HG03064 (cell line): ENCODE data around the gene PADI1.

Source experiments
- ATAC-seq: cut with Tn5 transposase; IDR thresholded peaks from one replicate; pipeline ENCODE4 v1.9.1; 2021; ENCODE audit warnings: low read depth; ENCODE audit not compliant: unreplicated experiment

PADI1 gene

DNA sequence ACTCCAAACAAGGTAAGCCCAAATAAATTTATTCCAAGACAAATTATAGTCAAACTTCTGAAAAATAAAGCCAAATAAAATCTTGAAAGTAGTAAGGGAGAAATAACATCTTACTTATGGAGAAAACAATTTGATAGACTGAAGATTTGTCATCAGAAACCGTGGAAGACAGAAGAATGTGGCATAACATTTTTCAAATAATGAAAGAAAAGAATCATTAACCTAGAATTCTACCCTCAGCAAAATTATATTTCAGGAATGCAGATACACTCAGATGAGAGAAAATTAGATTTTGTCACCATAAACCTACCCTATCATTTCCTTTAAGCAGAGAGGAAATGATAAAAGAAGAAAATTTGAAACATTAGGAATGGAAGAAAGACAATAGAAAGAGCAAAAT lies 27.3 kb upstream of the PADI1 start:
- ATAC-seq, result no peak

DNA sequence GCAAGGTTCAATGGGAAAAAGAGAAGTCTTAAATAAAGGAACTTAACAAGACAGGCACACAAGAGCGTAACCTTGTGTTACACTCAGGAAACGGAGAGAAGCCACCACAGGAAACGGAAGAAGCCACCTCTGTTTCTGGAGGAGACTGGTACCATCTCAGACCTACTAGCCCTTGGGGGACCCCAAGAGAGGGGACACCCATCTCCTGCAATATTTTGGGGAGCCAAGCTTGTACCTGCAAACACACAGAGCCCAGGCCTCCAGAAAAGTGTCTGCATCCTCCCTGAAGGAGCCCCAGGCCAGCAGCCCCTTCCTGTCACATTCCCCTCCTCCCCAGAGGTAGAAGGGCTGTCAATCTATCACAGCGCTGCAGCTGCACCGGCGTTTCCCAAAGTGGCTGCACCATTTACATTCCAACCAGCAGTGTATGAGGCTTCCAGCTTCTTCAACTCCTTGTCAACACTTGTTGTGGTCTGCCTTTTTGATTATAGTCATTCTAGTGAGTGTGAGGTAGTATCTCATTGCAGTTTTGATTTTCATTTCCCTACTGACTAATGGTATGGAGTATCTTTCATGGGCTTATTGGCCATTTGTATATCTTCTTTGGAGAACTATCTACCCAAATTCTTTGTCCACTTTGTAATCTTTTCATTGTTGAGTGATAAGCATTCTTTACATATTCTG lies 23.0 kb upstream of the PADI1 start:
- ATAC-seq, result no peak

DNA sequence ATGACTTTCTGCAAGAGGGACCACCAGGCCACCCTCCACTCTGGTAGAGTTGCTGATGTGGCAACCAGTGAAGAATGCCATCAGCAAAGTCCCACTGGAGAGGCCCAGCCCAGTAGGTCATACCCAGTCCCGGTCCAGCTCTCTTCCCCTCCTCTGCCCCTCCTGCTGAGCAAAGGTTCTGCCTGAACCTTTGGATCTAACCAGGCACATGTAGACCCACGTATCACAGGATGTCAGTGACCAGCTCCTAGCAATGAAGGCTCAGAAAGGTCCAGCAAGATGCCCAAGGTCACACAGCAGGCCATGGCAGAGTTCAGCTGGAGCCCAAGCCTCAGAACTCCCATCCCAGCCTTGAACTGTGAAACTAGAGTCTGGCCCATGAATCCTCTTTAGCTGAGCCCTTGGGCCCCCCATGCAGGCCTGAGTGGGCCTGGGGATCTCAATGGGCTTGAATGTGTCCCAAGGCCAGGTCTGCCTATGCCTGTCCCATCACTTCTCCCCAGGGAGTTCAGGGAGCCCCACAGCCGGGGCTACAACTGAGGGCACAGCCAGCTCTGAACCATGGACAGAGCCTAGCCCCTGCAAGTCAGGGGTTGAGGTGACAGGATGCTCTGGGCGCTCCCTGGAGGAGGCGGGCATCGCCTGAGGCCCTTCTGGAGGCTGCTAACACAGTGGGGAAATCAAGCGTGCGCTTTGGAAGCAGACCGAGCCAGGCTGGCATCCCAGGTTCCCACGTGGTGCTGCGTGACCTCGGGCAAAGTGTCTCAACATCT lies 21.4 kb upstream of the PADI1 start:
- ATAC-seq, result no peak

DNA sequence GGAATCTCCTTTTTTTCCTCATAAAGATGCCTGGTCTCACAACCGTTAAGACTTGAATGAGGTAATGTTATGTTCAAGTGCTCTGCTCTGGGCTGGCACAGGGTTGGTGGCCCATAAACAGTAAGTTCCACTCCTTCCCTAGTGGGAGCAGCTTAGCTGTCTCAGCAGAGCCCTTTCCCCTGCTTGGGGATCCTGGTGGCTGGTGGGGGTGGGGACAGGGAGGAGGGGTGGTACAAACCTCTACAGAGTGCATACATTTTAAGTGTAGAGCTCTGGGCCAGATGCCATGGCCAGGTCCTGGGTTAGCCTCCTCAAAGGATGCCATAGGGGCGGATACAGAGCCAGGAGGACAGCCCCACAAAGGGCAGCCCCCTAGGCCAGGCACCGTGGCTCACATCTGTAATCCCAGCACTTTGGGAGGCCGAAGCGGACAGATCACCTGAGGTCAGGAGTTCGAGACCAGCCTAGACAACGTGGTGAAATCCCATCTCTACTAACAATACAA lies 20.7 kb upstream of the PADI1 start:
- no peak for ATAC-seq

DNA sequence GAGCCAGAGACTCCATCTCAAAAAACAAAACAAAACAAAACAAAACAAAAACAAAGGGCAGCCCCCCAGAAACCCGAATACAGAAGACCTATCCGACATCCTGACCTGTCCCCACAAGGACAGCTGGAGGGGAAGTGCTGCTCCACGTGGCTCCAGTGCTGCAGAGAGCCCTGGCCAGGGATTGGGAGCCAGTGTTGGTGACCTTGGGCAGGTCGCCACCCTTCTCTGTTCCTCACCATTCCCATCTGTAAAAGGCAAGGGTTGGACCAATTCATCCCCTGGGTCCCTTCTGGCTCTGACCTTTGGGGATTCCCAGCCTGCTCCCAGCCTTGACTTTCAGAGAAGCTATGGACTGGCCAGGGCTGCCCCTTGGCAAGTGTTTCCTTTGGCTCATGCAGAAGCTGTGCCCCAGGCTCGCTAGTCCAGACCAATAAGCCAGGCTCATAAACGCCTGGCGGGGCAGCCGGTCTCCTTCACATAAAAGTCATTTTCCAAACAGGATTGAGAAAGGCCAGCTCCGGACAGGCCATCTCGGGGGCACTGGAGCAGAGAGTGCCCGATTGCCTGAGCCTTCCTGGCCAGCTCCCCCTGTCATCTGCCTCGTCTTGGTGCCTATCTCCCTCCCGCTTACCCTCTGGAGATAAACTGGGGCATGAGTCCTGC lies 20.0 kb upstream of the PADI1 start:
- ATAC-seq, result no peak

DNA sequence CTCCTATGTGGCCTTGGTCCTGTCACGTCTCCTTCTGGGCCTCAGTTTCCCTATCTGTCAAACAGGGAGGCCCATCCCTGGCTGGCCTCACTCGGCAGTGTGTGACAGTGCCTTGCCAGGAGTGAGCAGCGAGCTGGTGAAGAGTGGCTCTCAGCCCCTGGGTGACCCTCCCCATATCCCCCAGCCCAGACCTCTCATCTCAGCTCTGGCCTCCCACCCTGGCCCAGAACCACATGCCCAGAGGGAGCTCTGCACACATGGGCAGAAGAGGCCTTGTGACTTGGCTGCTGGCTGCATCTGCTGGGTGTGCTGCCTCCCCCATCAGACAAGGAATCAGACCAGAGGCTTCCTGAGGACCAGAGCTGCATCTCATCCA lies 19.5 kb upstream of the PADI1 start:
- no peak for ATAC-seq

DNA sequence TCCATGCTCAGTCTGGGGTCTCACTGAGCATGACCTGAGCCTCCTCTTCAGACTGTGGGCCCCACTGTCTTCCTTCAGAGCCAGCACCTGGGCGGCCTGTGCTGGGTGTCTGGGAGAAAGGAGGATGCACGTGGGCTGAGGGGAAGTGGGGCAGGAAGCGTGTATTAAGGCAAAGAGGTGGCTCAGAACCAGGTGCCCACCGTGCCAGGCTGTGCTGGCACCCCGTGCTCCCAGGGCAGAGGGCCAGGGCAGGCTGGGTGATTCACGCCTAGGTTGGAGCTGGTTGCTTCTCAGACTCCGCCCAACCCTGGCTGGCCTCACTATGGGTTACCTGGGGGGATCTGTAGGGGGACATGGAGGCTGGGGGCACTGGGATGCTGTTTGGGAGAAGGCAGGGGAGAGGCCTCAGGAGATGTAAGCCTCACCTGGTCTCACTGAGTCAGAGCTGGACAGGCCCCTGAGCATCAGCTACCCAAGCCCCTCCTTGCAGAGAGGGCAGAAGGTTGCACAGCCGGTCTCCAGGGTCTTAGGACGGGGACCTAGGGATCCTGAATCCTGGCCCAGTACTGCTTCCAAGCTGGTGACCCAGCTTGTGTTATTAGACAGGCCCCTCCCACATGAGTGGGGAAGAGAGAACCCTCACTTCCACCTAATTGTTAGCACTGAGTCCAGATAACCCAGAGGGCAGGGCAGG lies 18.6 kb upstream of the PADI1 start:
- no peak for ATAC-seq

DNA sequence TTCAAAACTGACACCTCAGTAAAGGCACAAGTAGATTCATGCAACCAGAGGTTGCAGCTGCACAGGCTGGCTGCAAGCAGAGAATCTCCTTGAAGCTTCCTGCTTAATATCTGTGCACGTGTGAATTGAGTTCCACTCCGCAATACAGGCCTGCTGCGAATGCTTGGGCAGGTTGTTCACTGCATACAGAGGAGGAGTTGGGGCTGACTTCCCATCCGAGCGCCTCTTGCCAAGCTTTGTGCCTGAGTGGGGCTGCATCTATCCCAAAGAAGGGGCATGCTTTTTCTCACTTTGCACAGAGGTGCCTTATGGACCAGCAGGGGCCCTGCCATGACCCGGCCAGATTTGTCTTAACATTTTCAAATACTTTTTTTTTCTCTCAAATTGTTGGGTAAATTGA lies 17.9 kb upstream of the PADI1 start:
- no peak for ATAC-seq

DNA sequence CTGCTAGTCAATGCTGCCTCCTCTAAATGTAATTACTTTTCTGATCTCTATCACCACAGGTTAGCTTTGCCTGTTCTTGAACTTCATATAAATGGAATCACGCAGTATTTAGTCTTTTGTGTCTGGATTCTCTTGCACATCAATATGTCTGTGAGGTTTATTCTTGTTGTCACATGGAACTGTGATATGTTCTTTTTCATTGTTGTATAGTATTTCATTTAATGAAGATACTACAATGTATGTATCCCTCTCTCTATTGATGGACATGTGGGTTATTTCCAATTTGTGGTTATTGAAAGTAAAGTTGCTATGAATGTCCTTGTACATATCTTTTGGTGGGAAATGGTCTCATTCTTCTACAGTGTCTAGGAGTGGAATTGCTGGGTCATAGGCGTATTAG lies 16.7 kb upstream of the PADI1 start:
- no peak for ATAC-seq

DNA sequence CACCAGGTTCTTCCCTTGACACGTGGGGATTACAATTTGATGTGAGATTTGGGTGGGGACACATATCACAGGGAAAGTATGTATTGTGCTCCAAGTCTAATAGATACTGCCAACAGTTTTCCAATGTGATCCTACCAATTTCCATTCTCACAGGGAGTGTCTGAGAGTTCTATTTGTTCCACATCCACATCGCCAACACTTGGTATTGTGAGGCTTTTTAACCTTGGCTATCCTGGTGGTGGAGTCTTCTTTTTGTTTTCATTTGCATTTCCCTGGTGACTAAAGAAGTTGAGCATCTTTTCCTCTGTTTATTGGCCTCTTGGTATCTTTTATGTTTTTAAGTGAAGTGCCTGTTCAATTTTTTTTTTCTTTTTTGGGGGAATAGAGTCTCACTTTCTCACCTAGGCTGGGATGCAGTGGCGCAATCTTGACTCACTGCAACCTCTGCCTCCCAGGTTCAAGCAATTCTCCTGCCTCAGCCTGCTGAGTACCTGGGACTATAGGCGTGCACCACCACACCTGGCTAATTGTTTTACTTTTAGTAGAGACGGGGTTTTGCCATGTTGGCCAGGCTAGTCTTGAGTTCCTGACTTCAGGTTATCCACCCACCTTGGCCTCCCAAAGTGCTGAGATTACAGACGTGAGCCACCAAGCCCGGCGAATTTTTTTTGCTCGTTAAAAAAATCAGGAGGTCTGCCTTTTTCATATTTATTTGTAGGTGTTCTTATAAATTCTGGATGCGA lies 15.9 kb upstream of the PADI1 start:
- ATAC-seq, result no peak

DNA sequence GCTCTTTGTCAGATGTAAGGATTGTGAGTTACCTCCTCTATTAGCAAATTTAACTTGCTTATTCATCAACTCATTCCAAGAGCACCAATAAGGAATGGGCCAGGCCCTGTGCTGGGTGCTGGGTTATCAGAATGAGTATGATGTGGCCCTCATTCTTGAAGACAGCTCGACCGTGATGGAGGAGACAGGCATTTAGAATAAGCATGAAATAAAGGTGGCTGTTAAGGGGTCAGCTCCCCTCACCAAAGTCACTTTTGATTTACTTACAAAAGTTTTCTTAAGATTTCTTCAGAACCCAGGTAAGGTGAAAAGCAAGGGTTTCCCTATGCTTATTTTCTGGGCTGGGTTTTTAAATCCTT lies 15.3 kb upstream of the PADI1 start:
- ATAC-seq, result no peak

DNA sequence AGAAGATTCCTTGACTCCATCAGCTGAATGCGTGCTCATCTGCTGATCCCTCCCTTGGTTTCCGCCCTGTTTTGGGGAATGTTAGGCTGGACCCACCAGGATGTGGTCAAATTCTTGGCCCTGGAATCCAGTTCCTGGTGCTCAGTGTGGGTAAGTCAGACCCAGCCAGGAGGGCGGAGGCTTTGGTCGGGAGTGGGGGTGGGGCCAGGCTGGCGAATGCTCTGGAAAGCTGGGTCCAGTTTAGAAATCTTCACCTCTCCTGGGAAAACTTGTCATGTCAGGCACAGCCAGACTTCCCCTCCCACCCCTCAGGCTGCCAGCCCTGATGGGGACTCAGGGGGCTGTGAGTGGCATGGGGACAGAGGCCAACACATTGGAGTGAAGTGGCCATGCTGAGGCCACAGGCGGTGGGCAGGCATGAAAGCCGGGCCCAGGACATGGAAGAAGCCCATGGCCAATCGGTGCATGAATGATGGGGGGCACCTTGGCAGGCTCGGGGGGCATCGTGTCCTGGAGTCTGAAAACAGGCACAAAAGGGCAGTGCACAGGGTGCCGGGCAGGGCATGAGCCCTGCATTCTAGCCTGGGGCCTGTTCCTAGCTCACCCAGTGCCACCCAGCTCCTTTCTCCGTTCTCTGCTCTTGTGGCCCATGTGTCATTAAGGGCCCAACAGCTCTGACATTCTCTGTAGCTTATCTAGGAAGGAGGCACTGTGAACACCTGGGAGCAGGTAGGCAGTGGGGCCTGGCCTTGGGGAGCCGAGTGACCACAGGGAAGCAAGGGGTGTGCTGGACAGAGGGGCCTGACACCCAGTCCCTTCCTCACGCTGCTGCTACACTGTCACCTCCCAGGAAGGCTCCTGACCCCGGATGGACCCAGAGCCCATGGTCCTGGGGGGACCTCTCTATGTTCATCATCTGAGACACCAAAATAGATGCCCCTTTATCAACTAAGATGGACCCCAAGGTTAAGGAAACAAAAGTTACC lies 14.6 kb upstream of the PADI1 start:
- no peak for ATAC-seq

DNA sequence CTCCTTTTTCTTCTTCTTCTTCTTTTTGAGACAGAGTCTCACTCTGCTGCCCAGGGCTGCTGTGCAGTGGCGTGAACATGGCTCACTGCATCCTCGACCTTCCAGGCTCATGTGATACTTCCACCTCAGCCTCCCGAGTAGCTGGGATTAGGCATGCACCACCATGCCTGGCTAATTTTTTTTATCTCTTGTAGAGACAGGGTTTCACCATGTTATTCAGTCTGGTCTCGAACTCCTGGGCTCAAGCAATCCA lies 13.0 kb upstream of the PADI1 start:
- ATAC-seq, result no peak

DNA sequence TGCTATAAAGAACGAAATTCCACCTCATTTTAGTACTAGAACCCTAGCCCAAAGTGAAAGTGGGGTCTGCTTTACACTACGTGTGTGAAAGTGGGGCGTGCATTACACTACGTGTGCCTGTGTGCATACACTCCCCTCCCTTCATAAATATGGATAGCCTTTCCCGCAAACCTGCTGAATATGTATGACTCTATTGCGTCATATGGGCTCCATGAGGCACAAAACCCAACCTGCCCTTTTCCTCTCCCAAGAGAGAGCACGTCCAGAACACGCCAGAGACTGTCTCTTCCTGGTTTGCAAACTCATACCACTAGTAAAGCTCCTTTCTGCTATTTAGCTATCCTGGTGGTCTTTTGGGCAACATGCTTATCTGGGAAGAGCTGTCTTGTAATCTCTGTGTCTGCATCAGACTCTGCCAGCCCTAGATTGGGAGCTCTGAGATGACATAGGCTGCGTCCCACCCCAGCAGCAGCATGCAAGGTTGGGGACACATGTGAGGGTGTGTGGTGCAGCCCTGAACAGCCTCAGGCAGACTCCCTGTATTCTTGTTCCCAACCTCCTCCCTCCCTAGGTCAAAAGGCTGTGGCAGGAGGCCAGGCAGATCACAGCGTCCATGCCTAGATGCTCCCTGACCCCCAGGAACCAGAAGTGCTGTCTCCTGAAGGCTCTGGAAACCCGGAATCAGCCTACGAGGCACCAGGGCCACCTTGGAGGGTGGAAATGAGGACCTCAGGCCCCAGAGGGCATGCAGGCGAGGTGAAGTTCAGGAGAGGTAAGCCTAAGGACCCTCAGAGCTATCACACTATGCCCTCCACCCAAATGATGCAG lies 12.3 kb upstream of the PADI1 start:
- ATAC-seq, result no peak

DNA sequence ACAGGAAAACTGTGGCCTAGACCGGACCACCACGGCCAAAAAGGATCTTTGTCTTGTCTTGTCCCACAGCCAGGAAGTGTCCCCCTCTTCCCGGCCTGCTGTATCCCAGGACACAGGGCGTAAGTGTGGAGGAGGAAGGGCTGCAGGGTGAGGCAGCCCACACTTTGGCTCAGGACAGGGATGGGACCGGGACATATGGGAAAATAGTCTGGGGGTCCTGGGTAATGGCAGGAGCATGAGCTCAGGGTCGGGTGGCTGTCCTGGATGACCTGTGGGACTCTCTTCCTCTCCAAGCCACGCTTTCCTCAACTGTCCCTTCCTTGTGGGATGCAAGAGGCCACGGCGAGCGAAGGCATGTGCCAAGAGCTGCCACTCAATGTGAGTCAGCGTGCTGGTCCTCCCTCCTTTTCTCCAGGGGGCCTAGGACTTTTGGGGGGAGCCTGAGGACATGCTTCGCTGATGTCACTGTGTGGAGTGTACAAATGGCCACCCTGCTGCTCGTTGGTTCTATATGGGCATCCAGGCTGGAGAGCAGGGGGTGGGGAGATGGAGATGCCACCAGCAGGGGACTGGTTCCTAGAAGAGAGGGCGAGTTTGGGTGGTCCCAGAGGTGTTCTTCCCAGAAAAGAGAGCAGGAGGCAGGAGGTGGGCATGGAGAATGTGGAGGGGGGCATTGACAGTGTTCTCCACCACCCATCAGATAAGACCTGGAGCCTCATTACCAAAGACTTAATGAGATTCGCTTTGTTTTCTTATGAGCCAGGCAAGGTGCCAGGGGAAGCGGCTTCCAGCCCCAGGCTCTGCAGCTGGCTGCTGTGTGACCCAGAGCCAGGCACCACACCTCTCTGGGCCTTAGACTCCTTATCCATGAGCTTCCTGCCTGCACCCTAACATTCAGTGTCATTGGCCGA lies 11.5 kb upstream of the PADI1 start:
- ATAC-seq, result no peak

DNA sequence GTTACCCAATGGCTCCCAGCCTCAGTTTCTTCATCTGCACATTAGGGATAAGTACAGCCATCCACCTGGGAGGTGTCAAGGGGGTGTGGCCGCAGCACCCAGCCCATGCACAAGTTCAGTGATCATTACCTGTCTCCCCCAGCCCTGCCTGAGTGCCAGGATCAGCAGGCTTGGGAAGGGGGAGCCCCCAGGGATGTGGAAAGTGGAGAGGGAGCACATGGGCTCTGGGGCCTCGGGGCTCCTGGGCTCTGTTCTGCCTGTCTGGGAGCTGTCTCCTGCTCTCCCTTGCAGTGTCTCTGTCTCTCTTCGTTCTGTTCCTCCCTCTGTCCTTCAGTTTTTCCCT lies 10.8 kb upstream of the PADI1 start:
- ATAC-seq, result no peak

DNA sequence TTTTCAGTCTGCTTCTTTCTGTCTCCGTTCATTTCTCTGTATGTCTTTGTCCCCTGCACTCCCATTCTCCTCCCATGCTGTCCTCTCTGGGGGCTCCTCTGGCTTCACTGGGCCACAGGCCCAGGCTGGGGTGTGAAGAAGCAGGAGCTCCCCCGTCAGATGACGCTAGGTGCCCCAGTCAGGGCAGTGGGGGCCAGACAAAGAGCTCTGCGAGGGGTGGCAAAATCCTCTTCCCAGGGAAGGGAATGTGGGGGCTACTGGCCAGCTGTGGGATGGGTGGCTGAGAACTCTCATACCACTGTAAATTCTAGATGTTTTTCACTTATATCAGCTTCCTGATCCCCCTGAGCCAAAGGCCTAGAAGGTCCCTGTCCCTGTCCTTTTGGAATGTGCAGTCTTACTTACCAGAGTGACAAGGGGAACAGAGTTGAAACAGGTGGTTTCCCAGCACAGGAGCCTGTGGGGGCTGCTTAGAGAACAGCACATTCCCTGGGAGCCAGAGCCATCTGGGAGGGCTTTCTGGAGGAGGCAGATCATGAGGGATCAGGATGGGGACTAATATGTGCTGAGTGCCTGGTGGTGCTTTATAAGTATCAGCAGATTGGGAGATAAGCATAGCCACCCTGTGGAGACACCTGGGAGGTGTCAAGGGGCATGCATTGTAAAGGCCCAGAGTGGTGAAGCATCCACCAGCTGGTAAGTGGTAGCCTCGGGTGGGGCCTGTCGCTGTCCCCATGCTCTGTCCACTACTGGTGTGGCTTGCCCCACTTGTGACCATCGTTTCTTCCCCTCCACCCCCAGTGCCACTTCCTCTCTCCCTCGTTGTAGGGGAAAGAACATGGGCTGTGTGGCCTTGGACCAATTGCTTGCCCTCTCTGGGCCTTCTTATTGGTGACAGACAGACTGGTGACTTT lies 10.1 kb upstream of the PADI1 start:
- no peak for ATAC-seq
